Measurements from ENCODE around the gene CCDC40. TPM values are rescaled to one million over a fixed set of nuclear protein-coding genes. Genes with fewer than 3 reads are reported as not detected.
A peak's percentile ranks its signal among the peaks of the same experiment; 100 is the strongest.

CCDC40 gene
- total and polyA plus RNA-seq, 10 of the 15 experiments (the other 5 are each of a cell fraction or from before 2014, with no cell fraction given): 0.06 to 0.10 TPM; not detected in 8

DNA sequence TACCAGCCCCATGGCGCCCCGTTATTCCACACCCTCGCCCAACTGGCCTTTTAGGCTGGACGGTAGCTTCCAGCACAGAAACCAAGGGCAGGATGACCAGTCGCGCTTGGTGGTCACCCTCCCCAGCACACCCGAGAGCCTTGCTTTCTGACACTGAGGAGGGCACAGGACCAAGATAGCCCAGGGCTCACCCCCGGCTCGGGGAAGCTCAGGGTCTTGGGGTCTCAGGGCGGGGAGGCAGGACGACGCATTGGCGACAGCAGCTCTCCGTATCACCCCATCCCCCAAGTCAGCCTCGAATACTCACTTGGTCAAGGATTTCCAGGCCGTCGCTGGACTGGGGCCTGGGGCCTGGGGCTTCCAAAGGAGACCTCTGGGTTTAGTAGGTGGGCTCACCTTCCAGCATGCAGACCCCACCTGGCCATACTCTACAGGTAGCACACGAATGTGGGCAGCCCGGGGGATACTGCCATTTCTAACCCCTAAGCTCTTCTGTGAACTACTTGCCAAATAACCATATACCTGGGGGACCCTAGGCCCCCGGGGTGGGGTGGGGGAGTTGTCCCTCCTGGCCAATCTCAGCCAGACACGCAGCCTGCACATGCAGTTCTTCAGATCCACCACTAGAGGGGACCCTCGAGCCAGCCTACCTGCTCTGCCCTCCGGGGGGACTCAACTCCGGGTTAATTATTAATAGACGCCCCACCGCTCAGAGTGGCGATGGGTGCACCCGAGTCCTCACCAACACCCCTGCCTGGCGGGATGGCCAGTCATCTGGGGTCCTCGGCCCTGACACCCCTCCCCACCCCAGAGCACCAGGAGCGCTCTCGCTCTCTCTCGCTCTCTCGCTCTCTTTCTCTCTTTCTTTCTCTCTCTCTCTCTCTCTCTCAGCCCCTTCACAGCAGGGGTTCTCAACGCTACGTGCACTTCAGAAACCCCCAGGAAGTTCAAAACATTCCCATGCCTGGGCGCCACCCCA is 30.8 kb upstream of the CCDC40 start:
- FAIRE-seq (peak; percentile 81), ATAC-seq (peak; percentile 77), DNase-seq (ENCODE audit: low read depth, low spot score) (no peak)
- Histone ChIP-seq H3K36me3 (ENCODE audit: control insufficient read depth in 2 of 2, insufficient read depth in 2 of 2, low read length in 1 of 2) (no peaks in the 10 kb centered on the region), H3K9me3 (replicated peaks; ENCODE audit: control insufficient read depth, insufficient read depth, low read length) (no peaks in the 10 kb centered on the region), H3K4me1 (ENCODE audit: control insufficient read depth, insufficient read depth, low read length) (no peaks in the 10 kb centered on the region), H3K9ac (ENCODE audit: control insufficient read depth, insufficient read depth, low read length) (no peak overlapping the region), H3K4me2 (ENCODE audit: control insufficient read depth, insufficient read depth) (no peak overlapping the region), H3K79me2 (ENCODE audit: control insufficient read depth, insufficient read depth, low read length) (no peaks in the 10 kb centered on the region), H2AFZ (ENCODE audit: control insufficient read depth, low read depth, low read length) (no peak overlapping the region), H4K20me1 (ENCODE audit: control insufficient read depth, insufficient read depth) (no peaks in the 10 kb centered on the region), H3K27ac (ENCODE audit: control insufficient read depth, insufficient read depth) (no peak overlapping the region), H3K27me3 (replicated peaks in 1 of 2; ENCODE audit: control insufficient read depth in 2 of 2, insufficient read depth in 2 of 2, low read length in 1 of 2) (no peaks in the 10 kb centered on the region; a peak in 1 of 4 replicates), H3K4me3 (no peak overlapping the region)
- POLR2A ChIA-PET: no interaction called here
- SMC1A ChIA-PET (ENCODE audit: uncharacterized antibody, unreplicated experiment): interaction anchor here (1.3 to 1.9 kb wide), 2 partner anchors 12 kb away, joined by 3 to 5 read pairs; no protein-coding TSS in a partner anchor
- no TSS peak for BruUV-seq (replicated peaks)
- WGBS (ENCODE audit: insufficient coverage, insufficient replicate concordance, low lambda C conversion rate, missing lambda C conversion rate): 30% methylated on average over 35 of the region's 37 CpGs
- CTCF ChIA-PET: interaction anchor here (0.7 to 1.5 kb wide), 9 partner anchors 9 to 642 kb away, joined by 3 to 5 read pairs (median 3); no protein-coding TSS in a partner anchor
- RAD21 ChIA-PET (ENCODE audit: unreplicated experiment): no interaction called here
- in situ Hi-C loops (cut with MboI): no loop called here
- intact Hi-C loops (cut with micrococcal nuclease; ENCODE audit: unreplicated experiment): no loop called here
- TF ChIP-seq, protein P1, sequence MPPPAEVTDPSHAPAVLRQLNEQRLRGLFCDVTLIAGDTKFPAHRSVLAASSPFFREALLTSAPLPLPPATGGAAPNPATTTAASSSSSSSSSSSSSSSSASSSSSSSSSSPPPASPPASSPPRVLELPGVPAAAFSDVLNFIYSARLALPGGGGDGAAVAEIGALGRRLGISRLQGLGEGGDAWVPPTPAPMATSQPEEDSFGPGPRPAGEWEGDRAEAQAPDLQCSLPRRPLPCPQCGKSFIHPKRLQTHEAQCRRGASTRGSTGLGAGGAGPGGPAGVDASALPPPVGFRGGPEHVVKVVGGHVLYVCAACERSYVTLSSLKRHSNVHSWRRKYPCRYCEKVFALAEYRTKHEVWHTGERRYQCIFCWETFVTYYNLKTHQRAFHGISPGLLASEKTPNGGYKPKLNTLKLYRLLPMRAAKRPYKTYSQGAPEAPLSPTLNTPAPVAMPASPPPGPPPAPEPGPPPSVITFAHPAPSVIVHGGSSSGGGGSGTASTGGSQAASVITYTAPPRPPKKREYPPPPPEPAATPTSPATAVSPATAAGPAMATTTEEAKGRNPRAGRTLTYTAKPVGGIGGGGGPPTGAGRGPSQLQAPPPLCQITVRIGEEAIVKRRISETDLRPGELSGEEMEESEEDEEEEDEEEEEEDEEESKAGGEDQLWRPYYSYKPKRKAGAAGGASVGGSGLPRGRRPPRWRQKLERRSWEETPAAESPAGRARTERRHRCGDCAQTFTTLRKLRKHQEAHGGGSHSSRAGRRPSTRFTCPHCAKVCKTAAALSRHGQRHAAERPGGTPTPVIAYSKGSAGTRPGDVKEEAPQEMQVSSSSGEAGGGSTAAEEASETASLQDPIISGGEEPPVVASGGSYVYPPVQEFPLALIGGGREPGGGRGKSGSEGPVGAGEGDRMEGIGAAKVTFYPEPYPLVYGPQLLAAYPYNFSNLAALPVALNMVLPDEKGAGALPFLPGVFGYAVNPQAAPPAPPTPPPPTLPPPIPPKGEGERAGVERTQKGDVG (CRISPR knock-in tag; IDR thresholded peaks at IDR 0.05): no peak
- peak; percentile 37 for TF ChIP-seq SMC3 (IDR thresholded peaks at IDR 0.05; ENCODE audit: borderline replicate concordance, low read length)
- TF ChIP-seq EED (IDR thresholded peaks at IDR 0.05; ENCODE audit: low read depth): no peak
- no peak for TF ChIP-seq TAF1 (IDR thresholded peaks at IDR 0.05; ENCODE audit: borderline replicate concordance, low read depth, low read length)
- TF ChIP-seq HCFC1 (IDR thresholded peaks at IDR 0.05; ENCODE audit: low read length): no peak
- TF ChIP-seq RAD21 (IDR thresholded peaks at IDR 0.05; ENCODE audit: insufficient read depth, low read depth, low read length): peak; percentile 61
- no peak for TF ChIP-seq MTA3 (IDR thresholded peaks at IDR 0.05; ENCODE audit: borderline replicate concordance, low read length)
- TF ChIP-seq, protein P2, sequence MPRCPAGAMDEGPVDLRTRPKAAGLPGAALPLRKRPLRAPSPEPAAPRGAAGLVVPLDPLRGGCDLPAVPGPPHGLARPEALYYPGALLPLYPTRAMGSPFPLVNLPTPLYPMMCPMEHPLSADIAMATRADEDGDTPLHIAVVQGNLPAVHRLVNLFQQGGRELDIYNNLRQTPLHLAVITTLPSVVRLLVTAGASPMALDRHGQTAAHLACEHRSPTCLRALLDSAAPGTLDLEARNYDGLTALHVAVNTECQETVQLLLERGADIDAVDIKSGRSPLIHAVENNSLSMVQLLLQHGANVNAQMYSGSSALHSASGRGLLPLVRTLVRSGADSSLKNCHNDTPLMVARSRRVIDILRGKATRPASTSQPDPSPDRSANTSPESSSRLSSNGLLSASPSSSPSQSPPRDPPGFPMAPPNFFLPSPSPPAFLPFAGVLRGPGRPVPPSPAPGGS (IDR thresholded peaks at IDR 0.05; ENCODE audit: borderline replicate concordance, insufficient read depth, low read depth, low read length, poor library complexity, severe bottlenecking): no peak
- no peak for TF ChIP-seq SMARCA5 (IDR thresholded peaks at IDR 0.05)
- TF ChIP-seq YY1 (IDR thresholded peaks at IDR 0.05; ENCODE audit: low read depth, low read length): no peak
- no peak for TF ChIP-seq ZNF384 (IDR thresholded peaks at IDR 0.05; ENCODE audit: borderline replicate concordance, low read depth, low read length)
- TF ChIP-seq ZNF24 (IDR thresholded peaks at IDR 0.05): no peak
- no peak for TF ChIP-seq EGR1 (IDR thresholded peaks at IDR 0.05; ENCODE audit: borderline replicate concordance in 1 of 2, low read depth in 2 of 2, low read length in 2 of 2)
